MV-4-11 (cell line): Measurements from ENCODE around the gene ECHDC3.
"Not testable (repeated sequence)": the region's sequence is repeated elsewhere in the genome, so short reads cannot be mapped to it uniquely, and the experiment has no call there.

ENCODE experiments used
- DNase-seq: peaks from one replicate; lab custom pipeline; 2025; lab: John Stamatoyannopoulos, UW

The ECHDC3 gene, protein sequence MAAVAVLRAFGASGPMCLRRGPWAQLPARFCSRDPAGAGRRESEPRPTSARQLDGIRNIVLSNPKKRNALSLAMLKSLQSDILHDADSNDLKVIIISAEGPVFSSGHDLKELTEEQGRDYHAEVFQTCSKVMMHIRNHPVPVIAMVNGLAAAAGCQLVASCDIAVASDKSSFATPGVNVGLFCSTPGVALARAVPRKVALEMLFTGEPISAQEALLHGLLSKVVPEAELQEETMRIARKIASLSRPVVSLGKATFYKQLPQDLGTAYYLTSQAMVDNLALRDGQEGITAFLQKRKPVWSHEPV

DNA sequence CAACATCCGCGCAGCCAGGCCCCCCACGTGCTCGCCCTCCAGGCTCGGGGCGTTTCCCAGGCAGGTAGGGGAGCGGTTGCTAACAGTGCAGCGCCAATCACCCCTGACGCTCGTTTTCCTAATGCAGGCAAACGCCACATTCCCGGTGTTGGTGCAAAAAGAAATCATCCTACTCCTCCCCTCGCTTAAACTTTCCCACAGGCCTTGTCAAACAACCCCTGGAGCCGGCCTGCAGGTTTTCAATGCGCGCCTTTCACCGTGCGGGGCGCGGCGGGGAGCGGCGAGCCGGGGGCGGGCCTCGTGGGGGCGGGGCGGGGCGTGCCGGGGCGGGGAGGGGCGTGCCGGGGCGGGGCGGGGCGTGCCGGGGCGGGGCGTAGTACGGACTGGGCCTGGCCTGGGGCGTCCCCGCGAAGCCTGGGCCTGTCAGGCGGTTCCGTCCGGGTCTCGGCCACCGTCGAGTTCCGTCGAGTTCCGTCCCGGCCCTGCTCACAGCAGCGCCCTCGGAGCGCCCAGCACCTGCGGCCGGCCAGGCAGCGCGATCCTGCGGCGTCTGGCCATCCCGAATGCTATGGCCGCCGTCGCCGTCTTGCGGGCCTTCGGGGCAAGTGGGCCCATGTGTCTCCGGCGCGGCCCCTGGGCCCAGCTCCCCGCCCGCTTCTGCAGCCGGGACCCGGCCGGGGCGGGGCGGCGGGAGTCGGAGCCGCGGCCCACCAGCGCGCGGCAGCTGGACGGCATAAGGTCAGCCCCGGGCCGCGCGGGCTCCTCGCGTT is at the start of gene ECHDC3:
Gene ECHDC3 (plus strand): TSS at position 374 of the 770 bp plus-strand sequence. CDS start 195 bp downstream, at position 569.
- DNase-seq, result no peak

DNA sequence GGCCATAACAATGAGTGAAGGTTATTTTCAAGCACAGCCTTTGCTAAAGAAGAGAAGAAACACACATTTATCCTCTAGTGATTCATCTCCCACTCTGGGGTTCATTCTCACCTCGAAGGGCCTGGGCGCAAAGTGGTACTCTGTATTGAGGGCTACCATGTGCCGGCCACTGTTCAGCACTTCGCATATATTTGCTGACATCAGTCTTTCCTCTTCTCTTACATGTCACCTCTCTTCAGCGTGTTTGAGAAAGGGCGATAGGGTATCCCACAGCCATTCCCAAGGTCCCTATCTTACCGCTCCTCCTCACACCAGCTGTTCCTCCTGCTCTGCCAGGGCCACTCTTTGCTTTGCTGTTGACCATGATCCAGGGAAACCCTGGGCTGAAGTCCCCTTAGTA is 48.8 kb upstream of the ECHDC3 start:
- DNase-seq, result no peak

DNA sequence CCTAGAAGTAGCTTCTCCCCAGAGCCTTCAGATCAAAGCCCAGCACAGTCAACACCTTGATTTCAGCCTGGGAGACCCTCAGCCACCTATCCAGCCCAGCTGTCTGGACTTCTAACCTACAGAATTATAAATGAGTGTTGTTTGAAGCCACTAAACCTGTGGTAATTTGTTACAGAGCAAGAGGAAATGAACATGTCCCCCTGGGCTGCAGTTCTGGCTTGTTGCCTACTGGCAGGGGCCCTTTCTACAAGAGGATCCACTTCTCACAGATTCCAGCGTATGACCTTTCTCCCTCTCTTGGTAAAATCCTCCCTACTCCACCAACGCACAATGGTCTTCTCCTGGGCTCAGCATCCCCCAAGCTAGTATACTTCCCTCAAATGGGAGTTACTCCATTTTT is 46.4 kb upstream of the ECHDC3 start:
- no peak for DNase-seq

DNA sequence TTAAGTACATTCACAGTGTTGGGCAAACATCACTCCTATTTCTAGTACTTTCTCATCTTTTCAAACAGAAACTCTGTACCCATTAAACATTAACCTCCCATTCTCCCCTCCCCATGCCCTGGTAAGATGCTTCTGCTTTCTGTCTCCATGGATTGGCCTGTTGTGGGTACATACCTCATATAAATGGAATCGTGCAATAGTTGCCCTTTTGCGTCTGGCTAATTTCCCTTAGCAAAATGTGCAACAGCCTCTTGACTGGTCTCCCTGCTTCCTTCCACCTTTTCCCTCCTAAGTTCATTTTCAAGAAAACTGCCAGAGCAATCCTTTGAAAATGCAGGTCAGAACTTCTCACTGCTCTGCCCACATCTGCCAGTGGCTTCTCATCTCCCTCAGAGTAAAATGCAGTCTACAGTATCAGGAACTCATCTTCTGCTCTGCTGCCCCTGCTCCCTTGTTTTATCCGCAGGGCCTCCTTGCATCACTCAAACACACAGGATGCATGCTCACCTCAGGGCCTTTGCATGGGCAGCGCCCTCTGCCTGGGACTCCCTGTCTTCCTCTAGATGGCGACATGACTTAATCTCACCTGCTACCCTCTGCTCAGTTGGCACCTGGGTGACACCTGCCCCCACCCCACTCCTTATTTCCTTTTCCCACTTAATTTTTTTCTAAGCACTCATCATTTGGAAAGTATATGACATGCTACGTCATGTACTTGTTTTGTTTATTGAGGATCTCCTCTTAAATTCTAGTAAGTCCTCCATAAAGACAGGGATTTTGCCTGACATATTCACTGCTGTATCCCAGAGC is 44.3 kb upstream of the ECHDC3 start:
- peak; percentile 59 for DNase-seq

DNA sequence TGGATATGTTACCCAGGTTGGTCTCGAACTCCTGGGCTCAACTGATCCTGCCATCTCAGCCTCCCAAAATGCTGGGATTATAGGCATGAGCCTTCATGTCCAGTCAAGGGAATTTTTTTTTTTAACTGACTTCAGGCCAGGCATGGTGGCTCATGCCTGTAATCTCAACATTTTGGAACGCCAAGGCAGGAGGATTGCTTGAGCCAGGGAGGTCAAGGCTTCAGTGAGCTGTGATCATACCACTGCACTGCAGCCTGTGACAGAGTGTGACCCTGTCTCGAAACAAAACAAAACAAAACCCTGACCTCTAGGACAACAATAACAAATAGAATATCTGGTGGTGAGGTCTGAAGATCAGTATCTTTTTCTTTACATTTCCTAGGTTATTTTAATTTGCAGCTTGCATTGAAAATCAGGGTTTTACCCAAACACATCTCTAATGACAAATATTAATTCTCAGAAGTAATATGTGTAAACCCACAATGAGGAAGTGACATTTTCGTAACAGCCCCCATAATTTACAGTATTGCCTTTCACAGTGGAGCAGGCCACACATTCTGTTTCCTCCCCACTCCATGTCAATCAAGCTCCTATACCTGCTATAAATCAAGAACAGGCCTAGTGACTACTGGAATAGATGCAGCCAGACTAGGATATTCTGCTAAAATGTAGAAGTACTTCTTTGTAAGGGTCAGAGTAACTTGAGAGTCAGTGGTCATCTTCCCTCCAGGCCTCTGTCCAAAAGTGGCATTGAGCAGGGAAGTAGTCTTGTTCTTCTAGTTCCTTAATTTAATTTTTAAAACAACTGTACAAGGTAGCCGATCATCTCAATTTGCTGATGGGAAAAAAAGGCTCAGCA is 43.3 kb upstream of the ECHDC3 start:
- DNase-seq, result peak; percentile 76

DNA sequence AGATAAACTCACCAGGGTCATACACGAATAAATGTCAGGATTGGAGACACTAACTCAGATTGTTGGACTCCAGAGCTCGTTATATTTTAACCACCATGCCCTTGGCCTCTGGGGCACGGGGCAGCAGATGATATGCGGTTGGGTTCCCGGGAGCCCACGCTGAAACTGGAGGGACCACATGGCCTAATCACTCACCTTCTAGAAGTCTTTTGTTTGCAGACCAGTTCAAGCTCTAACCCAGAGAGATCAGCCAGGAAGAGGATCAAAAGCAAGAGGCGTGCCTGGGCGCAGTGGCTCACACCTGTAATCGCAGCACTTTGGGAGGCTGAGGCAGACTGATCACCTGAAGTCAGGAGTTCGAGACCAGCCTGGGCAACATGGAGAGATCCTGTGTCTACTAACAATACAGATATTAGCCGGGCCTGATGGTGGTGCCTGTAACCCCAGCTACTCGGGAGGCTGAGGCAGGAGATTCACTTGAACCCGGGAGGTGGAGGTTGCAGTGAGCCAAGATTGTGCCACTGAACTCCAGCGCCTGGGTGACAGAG is 42.6 kb upstream of the ECHDC3 start:
- DNase-seq, result no peak

DNA sequence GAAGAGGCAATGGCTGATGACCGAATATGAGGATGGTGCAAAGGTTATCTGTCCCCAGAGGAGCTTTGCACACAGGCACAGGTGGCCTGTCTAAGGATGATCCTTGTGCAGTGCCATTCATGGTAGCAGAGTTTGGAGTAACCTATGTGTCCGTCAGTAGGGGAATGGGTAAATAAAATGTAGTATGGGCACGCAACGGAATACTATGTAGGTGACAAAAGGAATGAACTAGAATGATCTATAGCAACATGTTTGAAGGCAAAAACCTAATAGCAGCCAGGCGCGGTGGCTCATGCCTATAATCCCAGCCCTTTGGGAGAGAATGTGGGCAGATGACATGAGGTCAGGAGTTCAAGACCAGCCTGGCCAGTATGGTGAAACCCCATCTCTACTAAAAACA is 41.6 kb upstream of the ECHDC3 start:
- no peak for DNase-seq

DNA sequence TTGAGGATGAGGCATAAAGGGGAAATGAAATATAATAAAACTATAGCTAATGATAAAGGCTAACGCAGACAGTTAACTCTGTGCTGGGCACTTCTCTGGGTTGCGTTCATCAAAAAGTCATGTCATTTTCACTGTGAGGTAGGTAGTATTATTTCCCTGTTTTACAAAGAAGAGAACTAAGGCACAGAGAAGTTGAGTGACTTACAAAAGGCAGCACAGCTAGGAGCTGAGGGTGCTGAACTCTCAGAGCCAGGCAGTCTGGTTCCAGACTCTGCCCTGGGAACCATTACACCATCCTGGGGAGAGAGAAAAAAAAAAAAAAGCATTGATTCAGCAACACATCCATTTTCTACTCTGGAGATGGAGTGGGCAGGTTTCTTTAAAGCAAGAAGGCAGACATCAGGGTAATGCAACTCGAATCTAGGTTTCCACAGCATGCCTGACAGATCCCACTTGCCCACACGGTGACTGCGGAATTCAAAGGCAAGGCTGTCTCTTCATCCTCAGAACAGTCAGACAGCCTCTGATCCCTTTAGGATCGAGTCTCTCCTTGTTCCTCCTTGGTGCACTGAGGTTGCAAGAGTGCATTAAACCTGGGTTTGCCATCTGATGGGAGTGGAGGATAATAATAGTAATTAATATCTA is 40.6 kb upstream of the ECHDC3 start:
- DNase-seq, result no peak

DNA sequence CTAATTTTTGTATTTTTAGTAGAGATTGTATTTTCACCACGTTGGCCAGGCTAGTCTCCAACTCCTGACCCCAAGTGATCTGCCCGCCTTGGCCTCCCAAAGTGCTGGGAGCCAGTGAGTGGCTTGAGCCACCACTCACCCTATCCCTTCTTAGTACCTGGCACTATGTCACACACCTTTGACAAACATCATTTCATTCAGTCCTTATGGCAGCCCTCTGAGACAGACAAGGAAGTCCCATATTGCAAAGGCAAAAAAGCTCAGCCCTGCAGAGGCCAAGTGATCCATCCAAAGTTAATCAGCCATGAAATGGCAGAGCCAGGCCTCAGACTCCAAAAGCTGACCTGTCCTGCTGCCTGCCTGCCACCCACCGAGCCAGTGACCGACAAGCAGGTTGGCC is 39.9 kb upstream of the ECHDC3 start:
- DNase-seq, result no peak

DNA sequence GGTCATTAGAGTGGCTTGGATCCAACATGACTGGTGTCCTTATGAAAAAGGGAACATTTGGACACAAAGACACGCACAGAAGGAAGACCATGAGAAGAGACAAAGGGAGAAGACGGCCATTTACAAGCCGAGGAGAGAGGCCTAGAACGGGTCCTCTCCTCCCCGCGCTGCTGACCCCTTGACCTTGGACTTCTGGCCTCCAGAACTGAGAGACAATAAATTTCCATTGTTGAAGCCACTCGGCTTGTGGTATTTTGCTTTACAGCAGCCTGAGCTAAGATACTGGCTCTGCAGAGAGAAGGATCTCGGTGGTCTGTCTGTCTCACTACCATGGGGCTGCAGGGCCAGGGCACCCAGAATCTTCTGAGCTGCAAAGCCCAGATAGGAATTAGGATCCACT is 38.1 kb upstream of the ECHDC3 start:
- DNase-seq, result no peak

DNA sequence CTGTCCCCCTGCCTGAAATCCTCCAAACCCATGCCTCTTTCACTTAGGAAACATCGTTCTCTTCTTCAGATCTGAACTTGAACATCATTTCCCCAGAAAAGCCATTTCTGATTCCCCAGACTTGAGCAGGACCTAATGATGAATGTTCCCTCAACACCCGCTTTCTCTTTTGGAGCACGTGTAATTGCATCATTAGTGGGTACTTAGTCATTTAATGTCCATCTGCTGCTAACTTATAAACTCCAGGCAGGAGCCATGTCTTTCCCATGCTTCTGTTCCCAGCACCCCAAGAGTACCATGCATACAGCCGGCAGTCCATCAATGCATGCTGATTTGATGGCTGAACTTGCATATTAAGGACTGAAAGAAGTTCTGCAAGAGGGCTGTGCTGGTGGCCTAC is 36.5 kb upstream of the ECHDC3 start:
- no peak for DNase-seq

DNA sequence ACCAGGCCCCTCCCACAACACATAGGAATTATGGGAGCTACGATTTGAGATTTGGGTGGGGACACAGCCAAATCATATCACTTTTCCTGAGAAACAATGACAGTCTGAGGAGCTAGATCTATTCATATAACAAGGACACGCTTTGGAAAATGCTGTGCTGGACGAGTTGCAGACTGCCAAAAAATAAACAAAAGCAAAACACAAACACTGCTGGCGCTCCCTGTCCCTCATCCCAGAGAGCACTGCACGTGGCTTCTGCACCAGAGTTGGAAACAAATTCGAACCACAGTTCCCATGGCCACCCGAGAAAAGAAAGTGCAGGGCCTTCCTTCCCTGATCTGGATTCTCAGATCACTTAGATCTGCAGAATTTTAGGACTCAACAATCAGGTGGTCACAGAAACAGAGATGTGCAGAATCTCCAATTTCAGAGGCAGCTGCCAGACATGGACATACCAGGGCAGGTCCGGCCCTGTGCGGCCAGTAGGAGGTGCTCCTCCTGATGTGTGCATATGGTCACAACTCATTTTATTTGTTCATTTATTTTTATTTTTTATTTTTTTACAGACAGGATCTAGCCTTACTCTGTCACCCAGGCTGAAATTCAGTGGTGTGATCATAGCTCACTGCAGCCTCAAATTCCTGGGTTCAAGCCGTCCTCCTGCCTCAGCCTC is 35.2 kb upstream of the ECHDC3 start:
- no peak for DNase-seq

DNA sequence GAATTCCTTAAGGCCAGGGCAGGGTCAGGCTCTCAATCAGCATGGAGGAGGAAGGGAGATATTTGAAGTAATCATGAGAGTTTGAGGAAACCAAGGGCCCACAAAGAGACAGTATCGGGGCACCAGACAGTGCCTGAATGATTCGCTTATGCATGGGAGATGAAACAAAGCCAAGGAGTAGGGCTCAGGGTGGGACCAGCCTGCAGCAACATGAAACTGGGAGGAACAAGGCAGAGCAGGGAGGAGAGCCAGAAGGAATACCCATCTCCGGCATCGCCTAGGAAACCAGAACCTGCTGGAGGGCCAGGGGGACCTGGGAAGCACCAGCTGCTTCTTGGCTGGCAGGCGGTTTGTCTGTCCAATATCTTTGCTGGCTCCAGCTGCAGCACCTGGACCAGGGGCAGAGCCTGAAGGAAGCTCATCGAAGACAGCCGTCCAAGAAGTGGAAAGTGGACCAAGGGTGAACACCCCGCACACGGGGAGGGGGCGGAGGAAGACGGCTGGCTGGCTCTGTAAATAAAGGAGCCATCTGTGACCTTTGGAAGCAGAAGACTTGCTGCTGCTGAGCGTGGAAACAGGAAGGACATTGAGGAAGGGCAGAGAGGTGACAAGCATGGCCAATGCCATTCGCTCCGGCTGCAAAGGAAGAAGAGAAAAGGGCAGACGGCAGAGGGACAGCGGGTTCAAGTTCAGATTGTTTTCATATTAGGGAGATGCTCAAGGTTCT is 34.4 kb upstream of the ECHDC3 start:
- no peak for DNase-seq

DNA sequence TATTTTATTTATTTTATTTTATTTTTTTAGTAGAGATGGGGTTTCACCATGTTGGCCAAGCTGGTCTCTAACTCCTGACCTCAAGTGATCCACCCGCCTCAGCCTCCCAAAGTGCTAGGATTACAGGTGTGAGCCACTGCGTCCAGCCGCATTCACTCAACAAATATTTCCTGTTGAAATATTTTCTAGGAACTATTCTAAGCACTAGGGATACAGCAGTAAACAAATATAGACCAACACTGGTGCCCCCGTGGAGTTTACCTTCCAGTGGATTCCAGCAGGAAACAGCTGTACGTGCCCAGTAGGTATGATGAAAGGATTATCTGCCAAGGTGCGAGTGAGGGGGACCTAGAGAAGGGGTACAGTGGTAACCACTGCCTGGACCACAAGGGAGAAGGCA is 33.4 kb upstream of the ECHDC3 start:
- DNase-seq, result not testable (repeated sequence)

DNA sequence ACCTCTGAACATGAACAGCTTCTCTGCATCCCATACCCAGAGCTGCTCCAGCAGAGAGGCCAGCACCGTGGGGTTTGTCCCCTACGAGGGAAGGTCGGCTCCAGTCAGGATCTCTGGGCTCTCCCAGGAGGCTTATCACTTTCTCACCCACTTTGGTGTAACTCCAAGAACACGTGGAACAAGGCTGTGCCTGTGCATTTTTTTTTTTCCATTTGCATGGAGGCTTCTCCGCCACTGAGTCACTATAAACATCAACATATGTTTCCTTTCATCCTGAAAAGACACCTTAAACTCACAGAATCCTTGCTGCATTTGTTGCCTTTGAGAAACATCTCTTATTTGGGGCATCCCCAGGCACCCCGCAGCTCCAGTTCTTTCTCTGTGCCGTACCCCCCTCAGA is 29.4 kb upstream of the ECHDC3 start:
- no peak for DNase-seq

DNA sequence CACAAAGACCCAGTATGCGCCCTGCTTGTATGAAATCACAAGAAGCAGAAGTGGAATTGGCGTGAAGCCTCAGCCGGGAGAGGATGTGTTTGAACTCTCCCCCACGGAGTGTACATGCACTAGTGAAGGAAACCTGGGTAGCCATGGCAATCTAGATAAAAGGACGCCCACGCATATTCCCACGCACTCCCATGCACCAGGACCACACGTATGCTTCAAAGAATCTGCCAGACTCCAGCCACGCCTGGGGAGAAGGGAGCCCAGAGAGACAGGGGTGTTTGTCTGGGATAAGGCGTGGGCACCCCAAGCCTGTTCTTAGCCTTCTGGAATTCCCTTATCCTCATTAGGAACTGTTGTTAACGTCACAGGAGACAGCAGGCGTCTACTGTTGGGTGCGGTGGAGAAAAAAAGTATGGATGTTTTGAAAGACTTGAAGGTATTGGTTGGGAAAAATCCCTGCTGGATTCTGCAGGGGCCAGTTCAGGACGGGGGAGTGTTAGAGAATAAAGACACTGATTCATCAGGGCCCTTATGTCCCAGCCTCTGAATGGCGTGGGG is 28.9 kb upstream of the ECHDC3 start:
- DNase-seq, result peak; percentile 74

DNA sequence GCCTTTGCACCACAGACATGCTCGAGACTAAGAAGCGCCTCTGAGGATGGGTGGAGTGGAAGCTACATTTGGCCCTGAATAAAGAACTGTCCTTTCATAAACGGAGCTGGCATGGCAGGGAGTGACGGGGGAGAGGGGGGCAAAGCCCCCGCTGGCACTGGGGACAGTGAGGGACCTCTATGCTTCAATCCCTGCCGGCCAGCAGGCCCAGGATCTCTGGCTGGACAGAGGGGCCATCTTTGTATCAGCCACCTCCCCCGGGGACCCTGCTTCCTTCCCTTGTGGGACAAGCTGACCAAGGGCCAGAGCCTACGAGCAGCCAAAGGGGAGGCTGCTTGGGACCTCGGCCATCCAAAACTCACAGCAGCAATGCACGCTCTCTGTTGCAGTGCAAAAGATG is 28.2 kb upstream of the ECHDC3 start:
- DNase-seq, result no peak

DNA sequence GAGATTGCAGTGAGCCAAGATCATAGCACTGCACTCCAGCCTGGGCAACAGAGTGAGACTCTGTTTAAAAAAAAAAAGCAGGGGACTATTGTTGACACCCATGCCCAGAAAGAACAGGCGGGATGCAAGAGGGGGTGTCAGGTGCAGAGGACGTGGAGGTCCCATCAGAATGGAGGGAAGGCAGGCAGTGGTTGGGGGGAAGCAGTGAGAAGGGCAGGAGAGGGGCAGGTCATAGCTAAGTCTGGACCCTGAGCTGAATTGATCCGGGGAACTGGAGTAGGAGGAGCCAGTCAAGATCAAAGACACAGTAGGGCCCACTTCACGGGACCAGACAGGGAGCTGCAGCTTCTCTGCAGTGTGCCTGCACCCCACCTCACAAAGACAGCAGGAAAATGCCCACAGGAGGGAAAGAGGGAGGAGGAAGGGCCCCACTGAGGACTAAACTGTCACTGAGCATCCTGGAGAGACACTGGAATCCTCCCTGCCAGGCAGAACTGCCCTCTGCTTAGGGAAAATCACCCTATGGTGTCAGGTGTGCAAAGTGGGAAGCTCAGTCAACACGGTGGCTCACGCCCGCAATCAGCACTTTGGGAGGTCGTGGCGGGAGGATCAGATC is 27.3 kb upstream of the ECHDC3 start:
- no peak for DNase-seq
